Neural progenitor cell (in vitro differentiated cells): ENCODE data around the gene DLG2.

Experiments
- CTCF ChIP-seq: fragments of 200-600 bp; sonication (generic); IDR thresholded peaks from 2 replicates; pipeline ENCODE4 v1.5.1; 2017; ENCODE audit warnings: antibody characterized with exemption, mild to moderate bottlenecking
- EZH2 ChIP-seq: fragments of 200-600 bp; sonication (generic); IDR thresholded peaks from 2 replicates; pipeline ENCODE4 v1.6.1; 2017; ENCODE audit warnings: antibody characterized with exemption, mild to moderate bottlenecking, moderate library complexity

GRCh38 chr11:84685976-84686375 is 941.2 kb downstream of the DLG2 start:
- TF ChIP-seq CTCF (no peak), EZH2 (no peak)
